Skeletal muscle cell (primary cell): Measurements from ENCODE around the gene RPAP2.

Source experiments
- DNase-seq: peaks from one replicate; pipeline ENCODE4 v3.0.0-alpha.2; 2010; ENCODE audit warnings: low read depth
- H3K4me3 ChIP-seq: 2 replicates; pipeline ENCODE4 v1.5.1; 2011; ENCODE audit warnings: low read depth, mild to moderate bottlenecking, control low read depth, low read length, moderate library complexity

RPAP2 gene

DNA sequence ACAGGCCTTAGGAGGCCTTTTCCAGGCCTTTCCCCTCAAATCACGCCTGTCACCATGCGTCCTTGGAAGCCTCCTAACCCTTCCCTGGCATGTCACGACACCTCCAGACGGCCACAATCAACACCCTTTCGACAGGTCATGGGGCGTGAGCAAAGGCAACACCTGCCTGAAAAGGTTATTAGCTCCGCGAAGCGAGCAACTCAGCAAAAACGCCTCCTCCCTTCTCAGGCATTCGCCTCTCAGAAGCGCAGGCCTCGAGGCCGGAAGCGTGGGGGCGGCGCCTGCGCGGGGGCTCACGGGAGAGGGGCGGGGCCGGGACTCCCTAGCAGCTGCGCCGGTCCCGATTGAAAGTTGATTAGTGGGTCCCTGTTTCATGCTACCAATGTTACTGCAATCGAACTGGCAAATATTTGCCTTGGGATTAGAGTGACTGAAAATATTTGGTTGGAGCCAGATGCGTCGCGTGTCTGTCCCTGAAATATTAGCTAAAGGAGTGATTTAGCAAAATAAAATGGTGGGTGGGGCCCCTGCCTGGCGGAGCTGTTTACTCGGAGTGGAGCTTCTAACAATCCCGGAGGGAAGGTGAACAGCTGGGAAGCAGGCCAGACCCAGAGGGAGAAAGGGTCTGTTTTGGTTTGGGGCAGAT lies 143.0 kb downstream of the RPAP2 start:
- DNase-seq: no peak
- no peak overlapping the region for H3K4me3 ChIP-seq

DNA sequence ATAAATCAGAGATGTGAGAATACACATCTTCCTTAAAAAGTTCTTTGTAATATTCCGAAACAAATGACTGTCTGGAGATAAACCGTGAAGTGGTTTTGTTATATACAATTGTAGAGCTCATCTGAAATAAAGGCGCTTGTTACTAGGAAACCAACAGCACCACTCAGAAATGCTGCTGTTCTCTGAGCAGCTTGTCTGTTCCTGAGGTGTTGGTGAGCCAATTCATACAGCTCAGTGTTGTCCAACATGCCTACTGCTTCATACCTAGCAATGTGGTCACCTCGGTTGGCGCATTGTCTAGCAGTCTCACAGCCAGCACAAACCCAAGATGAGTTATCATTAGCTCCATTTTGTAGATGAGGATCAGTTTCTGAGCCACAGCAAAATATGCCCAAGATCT lies 143.5 kb downstream of the RPAP2 start:
- no peak overlapping the region for H3K4me3 ChIP-seq
- no peak for DNase-seq

DNA sequence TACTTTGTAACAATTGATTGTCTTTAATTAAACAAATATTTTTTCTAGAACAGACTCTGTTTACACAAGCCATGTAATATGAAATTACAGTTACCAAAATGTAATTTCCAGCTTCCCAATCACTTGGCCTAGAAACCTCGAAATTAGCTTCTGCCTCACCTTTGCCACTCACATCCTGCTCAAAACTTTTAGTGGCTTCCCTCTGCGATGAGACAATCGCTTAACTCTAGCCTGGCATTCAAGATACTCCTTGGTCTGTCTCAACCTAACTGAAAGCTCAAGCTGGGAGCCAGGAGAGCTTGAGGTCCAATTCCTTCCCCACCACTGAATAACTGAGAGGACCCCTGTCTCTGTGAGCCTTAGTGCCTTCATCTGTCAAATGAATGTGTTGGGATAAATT lies 145.0 kb downstream of the RPAP2 start:
- no peak overlapping the region for H3K4me3 ChIP-seq
- DNase-seq: no peak

DNA sequence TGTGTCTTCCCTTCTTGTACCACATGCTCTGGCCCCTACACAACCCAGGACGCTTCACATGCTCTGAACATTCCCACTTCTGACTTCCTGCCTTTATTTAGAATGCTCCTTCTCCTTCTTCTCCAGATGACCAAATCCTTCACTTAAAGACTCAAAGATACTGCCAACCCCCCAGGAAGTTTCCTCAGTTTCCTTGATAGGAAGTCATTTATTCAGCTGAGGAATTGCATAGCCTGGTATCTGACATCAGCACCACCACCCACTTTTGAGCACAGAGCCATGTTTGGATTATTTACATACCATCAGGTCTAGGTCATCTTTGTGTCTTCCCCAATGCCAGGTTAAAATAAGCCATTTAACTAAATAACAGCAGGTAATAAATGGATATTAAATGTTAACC lies 145.5 kb downstream of the RPAP2 start:
- no peak overlapping the region for H3K4me3 ChIP-seq
- DNase-seq: no peak

DNA sequence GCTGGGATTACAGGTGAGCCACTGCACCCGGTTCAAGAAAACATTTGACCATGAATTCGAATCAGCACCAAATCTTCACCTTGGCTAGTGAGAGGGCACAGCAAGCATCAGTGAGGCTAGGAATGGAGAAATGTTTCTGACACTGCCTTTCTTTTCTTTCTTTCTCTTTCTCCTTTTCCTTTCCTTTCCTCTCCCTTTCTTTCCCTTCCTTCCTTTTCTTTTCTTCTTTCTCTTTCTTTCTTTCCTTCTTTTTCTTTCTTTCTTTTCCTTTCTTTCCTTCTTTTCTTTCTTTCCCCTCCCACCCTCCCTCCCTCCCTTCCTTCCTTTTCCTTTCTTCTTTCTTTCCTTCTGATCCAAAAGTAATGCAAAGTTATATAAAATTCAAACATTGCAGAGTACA lies 147.0 kb downstream of the RPAP2 start:
- no peak for DNase-seq
- H3K4me3 ChIP-seq: no peak overlapping the region

DNA sequence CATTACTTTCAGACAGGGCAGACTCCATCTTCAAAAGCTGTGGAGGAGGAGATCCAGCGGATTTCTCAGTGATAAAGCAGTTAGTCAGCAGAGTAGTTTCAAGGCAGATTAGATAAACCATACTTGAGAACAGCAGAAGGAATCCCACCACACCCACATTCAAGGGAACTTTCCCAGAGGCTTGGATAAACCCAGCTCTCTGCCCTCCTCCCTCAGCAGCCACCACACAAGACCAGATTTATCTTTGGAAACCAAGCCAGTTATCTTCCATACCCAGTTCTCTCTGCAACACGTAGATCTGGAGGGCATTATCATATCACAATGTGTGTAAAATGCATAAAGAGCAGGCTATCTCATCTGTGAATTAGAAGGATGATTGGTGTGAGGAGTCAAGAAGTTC lies 147.7 kb downstream of the RPAP2 start:
- H3K4me3 ChIP-seq: no peak overlapping the region
- DNase-seq: no peak

DNA sequence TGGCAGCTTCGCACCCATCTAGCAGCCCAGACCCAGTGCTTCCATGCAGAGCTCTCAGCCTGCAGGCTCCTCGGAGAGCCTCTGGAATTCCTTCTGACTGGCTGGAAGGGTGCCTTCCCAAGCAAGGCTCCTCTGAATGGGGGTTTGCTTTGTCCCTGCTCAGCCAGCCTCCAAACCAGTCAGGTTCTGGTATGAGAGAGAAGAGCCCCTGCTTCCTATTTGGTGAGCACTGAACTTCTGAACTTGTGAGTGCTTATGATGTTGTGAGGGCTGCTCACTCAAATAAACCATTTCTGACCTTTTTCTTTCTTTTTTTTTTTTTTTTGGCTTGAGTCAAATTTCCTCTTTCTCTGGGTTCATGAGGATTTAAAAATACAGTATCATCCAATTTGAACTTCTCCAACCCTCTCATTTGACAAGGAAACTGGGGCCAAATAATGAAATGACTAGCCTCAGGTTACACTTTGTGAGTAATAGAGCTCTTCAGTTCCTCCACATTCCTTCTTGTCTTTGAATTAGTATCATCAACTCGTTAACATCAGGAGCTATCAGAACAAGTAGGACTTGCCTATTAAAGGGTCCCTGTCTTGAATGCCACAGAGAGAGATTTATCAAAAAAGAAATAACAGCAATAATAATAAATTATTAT lies 148.3 kb downstream of the RPAP2 start:
- no peak overlapping the region for H3K4me3 ChIP-seq
- no peak for DNase-seq

DNA sequence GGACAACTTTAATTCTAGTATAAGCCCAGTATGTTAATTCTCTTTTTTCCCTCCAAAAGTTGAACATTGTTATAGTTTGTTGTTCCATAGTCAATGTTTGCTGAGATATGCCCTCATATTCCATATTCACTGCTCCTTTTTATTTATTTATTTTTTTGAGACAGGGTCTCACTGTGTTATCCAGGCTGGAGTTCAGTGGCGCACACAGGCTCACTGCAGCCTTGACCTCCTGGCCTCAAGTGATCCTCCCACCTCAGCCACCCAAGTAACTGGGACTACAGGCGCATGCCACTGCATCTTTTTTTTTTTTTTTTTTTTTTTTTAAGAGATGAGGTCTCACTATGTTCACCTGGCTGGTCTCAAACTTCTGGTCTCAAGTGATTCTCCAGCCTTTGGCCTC lies 149.1 kb downstream of the RPAP2 start:
- H3K4me3 ChIP-seq: no peak overlapping the region
- DNase-seq: no peak
